ENCODE results near the gene HSF2. TPM values are rescaled to one million over a fixed set of nuclear protein-coding genes. Genes with fewer than 3 reads are reported as not detected.

HSF2 gene
- total RNA-seq, 3 donors from 2014 or later, result 5.4 to 11.8 (median 6.1) TPM

DNA sequence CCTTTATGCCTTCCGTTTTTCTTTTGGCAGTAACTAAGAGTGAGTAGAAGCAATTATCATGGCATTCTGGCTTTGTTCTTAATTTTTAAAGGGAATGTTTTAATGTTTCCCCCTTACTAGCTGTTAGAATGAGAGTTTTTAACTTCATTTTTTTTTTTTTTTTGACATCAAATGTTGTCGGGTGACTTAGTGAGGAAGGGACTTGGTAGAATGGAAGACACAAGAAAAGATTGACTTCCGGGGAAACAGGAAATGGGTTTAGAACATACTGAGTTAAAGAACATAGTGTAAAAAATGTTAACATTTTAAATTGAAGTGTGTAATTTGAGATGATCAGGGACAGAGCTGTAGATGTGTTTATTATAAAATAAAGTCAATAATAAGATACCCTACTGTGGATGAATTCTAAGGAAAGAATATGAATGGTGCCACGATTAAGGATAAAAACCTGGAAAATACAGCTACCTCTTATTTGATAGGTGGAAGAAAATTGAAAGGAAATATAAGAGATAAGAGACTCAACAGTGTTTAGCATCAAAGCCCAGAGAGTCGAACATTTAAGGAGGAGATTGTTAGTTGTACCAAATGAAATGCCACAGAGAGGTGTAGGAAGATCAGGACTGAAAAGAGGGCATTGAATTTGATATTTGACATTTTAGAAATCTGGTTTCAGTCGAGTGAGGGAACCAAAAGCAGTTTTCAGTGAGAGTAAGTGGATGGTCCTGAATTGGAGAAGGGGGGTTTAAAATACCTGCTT is 9.4 kb downstream of the HSF2 start:
- no peak for ATAC-seq

GRCh38 chr6:122412001-122412400 is 12.5 kb downstream of the HSF2 start:
- no peak for ATAC-seq
- H3K36me3 ChIP-seq (ENCODE audit: low read depth), result no peaks in the 10 kb centered on the region
- TF ChIP-seq, protein P1, sequence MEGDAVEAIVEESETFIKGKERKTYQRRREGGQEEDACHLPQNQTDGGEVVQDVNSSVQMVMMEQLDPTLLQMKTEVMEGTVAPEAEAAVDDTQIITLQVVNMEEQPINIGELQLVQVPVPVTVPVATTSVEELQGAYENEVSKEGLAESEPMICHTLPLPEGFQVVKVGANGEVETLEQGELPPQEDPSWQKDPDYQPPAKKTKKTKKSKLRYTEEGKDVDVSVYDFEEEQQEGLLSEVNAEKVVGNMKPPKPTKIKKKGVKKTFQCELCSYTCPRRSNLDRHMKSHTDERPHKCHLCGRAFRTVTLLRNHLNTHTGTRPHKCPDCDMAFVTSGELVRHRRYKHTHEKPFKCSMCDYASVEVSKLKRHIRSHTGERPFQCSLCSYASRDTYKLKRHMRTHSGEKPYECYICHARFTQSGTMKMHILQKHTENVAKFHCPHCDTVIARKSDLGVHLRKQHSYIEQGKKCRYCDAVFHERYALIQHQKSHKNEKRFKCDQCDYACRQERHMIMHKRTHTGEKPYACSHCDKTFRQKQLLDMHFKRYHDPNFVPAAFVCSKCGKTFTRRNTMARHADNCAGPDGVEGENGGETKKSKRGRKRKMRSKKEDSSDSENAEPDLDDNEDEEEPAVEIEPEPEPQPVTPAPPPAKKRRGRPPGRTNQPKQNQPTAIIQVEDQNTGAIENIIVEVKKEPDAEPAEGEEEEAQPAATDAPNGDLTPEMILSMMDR (IDR thresholded peaks at IDR 0.05), result no peak

More for the DNA sequence above, 9.4 kb downstream of the HSF2 start:
- intact Hi-C loops (cut with DNase I, micrococcal nuclease), result no loop called here
- Histone ChIP-seq H3K36me3 (ENCODE audit: low read depth) (no peaks in the 10 kb centered on the region), H3K9me3 (no peaks in the 10 kb centered on the region), H3K4me3 (no peak overlapping the region), H3K4me1 (ENCODE audit: low read depth) (no peaks in the 10 kb centered on the region)
- DNase-seq, result no peak
- TF ChIP-seq, protein P1 (IDR thresholded peaks at IDR 0.05), result no peak

DNA sequence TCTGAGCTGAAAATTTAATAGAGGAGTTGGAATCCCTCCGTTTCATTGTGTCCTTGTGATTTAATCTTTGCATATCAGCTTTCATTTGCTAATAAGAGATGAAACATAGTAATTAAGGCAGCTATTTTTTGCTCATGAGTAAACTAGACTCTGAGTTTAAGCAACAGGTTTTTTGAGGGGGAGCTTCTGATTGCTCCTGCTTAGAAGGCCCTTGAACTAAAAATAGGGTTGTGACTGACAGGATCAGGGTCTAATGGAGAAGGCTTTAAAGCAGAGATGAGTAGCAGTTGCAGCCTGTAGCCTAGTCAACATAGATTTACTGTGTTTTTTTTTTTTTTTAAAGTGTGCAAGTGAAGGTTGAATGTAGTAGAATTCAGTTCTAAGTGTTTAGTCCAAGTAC is 17.4 kb downstream of the HSF2 start:
- ATAC-seq (no peak), DNase-seq (no peak)
- intact Hi-C loops (cut with DNase I, micrococcal nuclease), result no loop called here
- no peaks in the 10 kb centered on the region for H3K9me3 ChIP-seq
- TF ChIP-seq, protein P1 (IDR thresholded peaks at IDR 0.05), result no peak
- H3K36me3 ChIP-seq (ENCODE audit: low read depth), result no peaks in the 10 kb centered on the region
- H3K4me1 ChIP-seq (ENCODE audit: low read depth), result no peaks in the 10 kb centered on the region
- H3K4me3 ChIP-seq, result no peak overlapping the region

More at GRCh38 chr6:122412001-122412400, 12.5 kb downstream of the HSF2 start:
- H3K9me3 ChIP-seq, result no peaks in the 10 kb centered on the region
- H3K4me3 ChIP-seq, result no peak overlapping the region
- DNase-seq, result no peak
- intact Hi-C loops (cut with DNase I, micrococcal nuclease), result no loop called here
- H3K4me1 ChIP-seq (ENCODE audit: low read depth), result no peaks in the 10 kb centered on the region

DNA sequence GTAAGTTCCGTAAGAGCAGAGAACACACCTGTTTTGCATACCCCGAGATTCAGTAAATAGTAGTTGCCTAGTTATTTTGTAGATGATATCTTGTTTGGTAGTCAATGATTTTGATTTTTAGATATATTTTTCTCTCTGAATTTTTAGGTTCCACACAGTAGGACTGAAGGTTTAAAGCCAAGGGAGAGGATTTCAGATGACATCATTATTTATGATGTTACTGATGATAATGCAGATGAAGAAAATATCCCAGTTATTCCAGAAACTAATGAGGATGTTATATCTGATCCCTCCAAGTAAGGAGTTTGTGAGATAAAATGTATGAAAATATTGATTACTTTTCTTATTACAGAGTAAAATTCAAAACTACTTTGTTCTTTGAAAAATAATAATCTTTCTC is 22.6 kb downstream of the HSF2 start:
- TF ChIP-seq, protein P1 (IDR thresholded peaks at IDR 0.05), result no peak
- DNase-seq (no peak), ATAC-seq (no peak)
- Histone ChIP-seq H3K9me3 (no peaks in the 10 kb centered on the region), H3K36me3 (ENCODE audit: low read depth) (no peaks in the 10 kb centered on the region), H3K4me1 (ENCODE audit: low read depth) (no peaks in the 10 kb centered on the region), H3K4me3 (no peak overlapping the region)
- intact Hi-C loops (cut with DNase I, micrococcal nuclease), result no loop called here

DNA sequence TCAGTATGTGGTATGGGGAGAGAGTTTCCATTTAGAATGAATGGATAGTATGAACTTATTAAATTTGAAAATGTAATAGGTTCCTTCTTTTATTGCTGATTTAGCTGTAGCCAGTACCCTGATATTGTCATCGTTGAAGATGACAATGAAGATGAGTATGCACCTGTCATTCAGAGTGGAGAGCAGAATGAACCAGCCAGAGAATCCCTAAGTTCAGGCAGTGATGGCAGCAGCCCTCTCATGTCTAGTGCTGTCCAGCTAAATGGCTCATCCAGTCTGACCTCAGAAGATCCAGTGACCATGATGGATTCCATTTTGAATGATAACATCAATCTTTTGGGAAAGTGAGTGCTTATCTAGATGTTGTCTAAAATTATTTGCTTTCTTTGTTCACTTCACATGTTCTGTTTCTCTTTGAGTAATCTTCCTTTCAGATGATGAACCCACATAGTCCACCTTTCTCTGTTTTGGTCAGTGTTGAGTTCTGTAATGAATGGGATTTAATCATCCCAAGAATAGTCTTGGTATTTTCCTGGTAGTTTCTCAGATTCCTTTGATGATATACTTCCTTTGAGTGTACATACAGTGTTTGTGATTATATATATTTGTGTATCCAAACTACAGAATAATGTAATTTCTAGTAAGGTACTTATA is 23.3 kb downstream of the HSF2 start:
- ATAC-seq (no peak), DNase-seq (no peak)
- Histone ChIP-seq H3K36me3 (ENCODE audit: low read depth) (no peaks in the 10 kb centered on the region), H3K4me3 (no peak overlapping the region), H3K4me1 (ENCODE audit: low read depth) (no peaks in the 10 kb centered on the region), H3K9me3 (no peaks in the 10 kb centered on the region)
- TF ChIP-seq, protein P1 (IDR thresholded peaks at IDR 0.05), result no peak
- intact Hi-C loops (cut with DNase I, micrococcal nuclease), result no loop called here
